GM21786 (cell line): ENCODE results near the gene PUM1.
"Not testable (repeated sequence)": the region's sequence is repeated elsewhere in the genome, so short reads cannot be mapped to it uniquely, and the experiment has no call there.

Experiments
- ATAC-seq: cut with Tn5 transposase; IDR thresholded peaks from one replicate; pipeline ENCODE4 v1.9.1; 2021; ENCODE audit not compliant: unreplicated experiment

PUM1 gene

DNA sequence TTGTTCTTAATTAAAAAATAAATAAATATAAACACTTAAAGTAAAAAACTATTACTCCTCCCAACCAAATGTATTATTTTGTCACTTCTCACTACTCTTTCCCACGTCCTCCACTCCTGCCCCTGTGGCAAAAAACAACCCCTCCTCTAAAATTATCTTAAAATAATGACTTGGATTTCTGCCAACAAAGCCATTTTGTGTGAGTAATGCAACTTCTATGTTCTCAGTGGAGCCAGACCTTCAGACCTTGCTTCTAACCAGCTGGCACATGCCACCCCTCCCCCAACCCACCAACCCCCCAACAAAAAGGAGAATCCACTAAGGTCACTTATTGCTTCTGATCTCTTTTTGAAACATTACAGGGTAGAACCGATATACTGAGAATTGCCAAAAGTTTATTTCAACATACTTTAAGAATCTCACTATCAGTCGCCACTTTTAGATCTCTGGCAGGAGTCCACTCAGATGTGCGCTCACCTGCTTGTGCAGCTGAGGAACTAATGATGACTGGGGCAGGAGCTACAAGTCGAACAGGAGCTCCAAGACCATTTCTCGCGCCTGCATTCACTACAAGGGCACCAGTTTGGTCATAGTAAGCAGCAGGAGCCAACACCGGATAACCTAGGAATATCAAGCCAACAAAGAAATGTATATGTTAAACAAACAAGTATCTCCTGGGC is 98.7 kb downstream of the PUM1 start:
- ATAC-seq, result no peak

GRCh38 chr1:30965924-30966599 is 99.5 kb downstream of the PUM1 start:
- no peak for ATAC-seq

- no peak for ATAC-seq
Observed at GRCh38 chr1:30964706-30965105, 100.8 kb downstream of the PUM1 start.

GRCh38 chr1:30962609-30963508 is 102.7 kb downstream of the PUM1 start:
- no peak for ATAC-seq

GRCh38 chr1:30957560-30958222 is 107.8 kb downstream of the PUM1 start:
- no peak for ATAC-seq

GRCh38 chr1:30955448-30956015 is 110.0 kb downstream of the PUM1 start:
- no peak for ATAC-seq

DNA sequence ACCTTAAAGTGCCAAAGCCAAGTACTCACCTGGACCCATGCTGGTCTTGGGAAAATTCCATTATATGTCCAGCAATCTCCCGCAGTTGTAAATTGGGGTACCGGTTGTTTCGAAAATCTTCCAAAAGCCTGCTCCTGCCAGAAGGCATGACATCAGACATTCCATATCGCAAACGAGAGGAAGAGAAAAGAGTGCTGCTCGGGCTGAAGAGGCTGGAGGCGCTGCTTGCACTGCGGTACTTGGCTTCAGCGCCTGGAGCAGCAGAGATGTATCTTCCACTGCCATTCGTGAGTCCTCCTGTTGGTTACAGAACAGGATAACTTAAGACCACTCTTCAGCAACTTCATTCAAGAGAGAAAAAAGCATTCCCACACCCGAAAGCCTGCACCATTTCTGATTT is 111.8 kb downstream of the PUM1 start:
- no peak for ATAC-seq

- ATAC-seq, result no peak
Observed at GRCh38 chr1:30952098-30952497, 113.4 kb downstream of the PUM1 start.

- ATAC-seq, result no peak
Observed at GRCh38 chr1:30950700-30951099, 114.8 kb downstream of the PUM1 start.

- no peak for ATAC-seq
Observed at GRCh38 chr1:30950053-30950452, 115.5 kb downstream of the PUM1 start.

DNA sequence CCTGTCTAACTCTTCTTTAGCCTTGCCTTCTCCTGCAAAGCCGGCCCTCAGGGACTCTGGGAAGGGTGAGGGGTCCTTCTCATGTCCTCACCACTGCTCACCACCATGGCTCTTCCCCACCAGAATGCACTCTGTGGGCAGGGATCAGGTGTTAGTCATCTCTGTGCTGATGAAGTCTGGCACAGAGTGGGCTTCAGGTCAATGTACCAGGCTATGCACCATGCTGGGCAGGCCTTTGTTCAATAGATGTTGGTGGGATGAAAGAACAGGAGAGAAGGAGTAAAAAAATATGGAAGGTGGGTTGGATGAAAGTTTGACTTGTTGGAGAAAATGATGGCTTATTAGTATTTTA is 116.1 kb downstream of the PUM1 start:
- not testable (repeated sequence) for ATAC-seq

DNA sequence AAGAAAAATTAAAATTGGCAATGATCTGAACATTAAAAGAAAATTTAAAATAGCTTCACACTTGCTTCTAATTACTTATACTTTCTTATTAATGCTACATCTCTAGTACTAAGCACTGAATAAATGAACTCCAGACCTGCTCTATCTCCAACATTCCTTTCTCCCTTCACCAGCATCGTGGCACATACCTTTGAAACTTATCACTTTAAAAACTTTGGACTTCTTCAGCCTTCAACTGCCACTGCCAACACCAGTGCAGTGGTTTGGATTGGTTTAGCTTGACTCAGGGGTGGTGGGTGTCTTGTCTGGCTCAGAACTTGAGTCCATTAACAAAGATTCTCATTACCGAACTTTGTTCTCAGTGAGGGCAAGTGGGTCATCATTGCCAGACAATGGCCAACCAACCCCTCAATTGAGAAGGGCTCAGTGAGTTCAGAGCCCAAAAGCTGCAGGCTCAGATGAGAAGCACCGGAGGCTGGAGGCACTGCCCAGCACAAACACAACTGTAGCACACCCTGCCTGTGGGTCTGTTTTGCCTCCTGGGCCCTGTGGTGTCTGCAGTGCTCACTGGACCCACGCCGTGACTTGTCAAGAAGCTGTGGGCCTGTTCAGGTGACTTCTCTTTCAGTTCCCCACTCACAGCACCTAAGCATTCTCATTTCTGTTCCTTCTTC is 116.6 kb downstream of the PUM1 start:
- not testable (repeated sequence) for ATAC-seq

DNA sequence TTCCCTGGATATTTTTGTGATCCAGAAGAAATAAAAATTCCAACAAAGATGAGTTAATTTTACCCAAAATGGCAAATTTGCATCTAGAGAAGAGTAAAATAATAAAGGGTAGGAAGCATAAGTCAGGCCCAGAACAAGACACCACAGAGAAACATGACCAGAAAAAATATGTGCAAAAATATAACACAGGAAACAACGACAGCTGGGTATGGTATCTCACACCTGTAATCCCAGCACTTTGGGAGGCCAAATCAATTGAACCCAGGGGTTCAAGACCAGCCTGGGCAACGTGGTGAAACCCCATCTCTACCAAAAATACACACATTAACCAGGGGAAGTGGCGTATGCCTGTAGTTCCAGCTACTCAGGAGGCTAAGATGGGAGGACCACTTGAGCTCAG is 117.2 kb downstream of the PUM1 start:
- ATAC-seq, result no peak

DNA sequence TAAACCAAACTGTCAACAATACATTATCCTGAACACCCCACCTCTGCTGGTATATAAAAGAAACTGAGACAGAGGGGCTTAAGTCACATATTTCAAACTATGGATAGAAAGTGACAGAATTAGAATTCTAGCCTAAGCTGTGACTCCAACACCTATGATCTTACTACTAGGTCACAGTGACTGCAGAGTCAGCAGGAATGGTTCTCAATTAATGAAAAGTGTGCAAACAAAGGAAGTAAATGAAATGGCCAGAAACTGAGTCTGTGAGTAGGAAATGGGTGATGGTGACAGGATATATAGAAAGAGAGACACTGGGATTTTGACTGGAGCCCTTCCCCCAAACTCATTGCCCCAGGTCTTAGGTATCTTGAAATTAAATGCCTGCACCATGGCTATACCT is 118.3 kb downstream of the PUM1 start:
- ATAC-seq, result no peak

- no peak for ATAC-seq
Observed at GRCh38 chr1:30942326-30942963, 123.1 kb downstream of the PUM1 start.

- ATAC-seq, result no peak
Observed at GRCh38 chr1:30940541-30940940, 125.0 kb downstream of the PUM1 start.

- ATAC-seq, result no peak
Observed at GRCh38 chr1:30936541-30937171, 128.9 kb downstream of the PUM1 start.

- not testable (repeated sequence) for ATAC-seq
Observed at GRCh38 chr1:30935758-30936157, 129.8 kb downstream of the PUM1 start.

GRCh38 chr1:30934613-30935012 is 130.9 kb downstream of the PUM1 start:
- ATAC-seq, result no peak

- ATAC-seq, result no peak
Observed at GRCh38 chr1:30933874-30934252, 131.7 kb downstream of the PUM1 start.
